GM10266 (cell line): ENCODE results near the gene RNF34.

Source experiments
- DNase-seq: peaks from one replicate; pipeline ENCODE4 v3.0.0; 2012; ENCODE audit errors: extremely low spot score
- TF ChIP-seq, protein P1 (sequence below): IDR thresholded peaks from 2 replicates; pipeline ENCODE4 v1.5.1; 2012; ENCODE audit warnings: mild to moderate bottlenecking, low read depth; ENCODE audit not compliant: control insufficient read depth, insufficient read depth; ENCODE audit errors: missing control alignments

The RNF34 gene

DNA sequence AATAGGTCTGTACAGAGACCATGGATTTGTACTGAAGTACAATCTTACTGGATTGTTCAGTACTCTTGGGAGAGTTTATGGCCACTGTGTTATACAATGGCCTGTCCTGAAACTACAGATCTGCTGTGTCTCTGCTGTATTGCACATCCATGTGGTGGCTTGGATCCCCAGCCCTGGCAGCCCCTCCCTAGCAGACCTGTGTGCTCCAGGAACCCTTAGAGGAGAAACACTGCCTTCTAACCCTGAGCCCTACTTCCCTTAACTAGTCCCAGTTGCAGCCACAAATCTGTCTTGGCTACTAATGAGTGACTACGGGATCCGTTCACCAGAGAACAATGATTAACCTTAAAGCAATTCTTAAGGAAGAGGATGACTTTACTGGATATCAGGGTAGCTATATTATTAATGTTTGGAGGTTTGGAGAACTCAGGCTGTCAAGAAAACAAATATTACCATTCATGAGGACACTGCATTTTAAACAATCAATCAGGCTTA, 27.7 kb downstream of the RNF34 start:
- DNase-seq, result no peak
- TF ChIP-seq, protein P1, sequence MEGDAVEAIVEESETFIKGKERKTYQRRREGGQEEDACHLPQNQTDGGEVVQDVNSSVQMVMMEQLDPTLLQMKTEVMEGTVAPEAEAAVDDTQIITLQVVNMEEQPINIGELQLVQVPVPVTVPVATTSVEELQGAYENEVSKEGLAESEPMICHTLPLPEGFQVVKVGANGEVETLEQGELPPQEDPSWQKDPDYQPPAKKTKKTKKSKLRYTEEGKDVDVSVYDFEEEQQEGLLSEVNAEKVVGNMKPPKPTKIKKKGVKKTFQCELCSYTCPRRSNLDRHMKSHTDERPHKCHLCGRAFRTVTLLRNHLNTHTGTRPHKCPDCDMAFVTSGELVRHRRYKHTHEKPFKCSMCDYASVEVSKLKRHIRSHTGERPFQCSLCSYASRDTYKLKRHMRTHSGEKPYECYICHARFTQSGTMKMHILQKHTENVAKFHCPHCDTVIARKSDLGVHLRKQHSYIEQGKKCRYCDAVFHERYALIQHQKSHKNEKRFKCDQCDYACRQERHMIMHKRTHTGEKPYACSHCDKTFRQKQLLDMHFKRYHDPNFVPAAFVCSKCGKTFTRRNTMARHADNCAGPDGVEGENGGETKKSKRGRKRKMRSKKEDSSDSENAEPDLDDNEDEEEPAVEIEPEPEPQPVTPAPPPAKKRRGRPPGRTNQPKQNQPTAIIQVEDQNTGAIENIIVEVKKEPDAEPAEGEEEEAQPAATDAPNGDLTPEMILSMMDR, result no peak

DNA sequence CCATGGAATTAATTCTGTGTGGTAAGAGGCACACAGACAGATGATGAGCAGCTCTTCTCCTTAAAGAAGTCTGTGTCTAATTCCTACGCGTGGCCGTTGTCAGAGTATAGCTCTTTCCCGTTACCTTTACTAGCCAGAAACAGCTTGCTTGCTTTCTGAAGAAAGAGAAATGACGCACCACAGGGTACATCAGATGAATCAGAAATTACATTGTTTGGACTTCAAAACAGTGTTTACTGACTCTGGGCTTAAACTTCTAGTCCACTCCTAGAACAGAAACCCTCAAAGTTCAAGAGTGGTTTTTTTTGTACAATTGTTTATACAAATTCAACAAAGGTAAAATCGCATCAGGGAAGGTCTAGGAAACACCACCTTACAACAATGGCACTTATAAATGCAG, 29.0 kb downstream of the RNF34 start:
- no peak for DNase-seq
- TF ChIP-seq, protein P1, result no peak

DNA sequence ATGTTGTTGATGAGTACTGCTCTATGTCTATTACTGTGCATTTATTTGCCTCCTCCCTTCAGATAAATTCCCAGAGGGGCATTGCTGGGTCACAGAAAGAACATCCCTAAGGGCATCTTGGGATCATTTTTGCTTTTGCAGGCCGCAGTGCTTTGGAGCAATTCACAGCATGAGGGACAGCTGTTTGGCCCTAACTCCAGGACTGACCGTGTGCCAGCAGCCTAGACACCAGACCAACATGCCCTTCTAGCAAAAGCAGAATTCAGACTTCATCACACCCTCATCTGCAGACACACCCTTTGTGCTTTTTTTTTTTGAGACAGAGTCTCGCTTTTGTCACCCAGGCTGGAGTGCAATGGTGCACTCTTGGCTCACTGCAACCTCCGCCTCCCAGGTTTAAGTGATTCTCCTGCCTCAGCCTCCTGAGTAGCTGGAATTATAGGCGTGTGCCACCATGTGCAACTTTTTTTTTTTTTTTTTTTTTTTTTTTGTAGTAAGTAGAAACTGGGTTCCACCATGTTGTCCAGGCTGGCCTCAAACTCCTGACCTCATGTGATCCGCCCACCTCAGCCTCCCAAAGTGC, 31.0 kb downstream of the RNF34 start:
- TF ChIP-seq, protein P1, result no peak
- no peak for DNase-seq

DNA sequence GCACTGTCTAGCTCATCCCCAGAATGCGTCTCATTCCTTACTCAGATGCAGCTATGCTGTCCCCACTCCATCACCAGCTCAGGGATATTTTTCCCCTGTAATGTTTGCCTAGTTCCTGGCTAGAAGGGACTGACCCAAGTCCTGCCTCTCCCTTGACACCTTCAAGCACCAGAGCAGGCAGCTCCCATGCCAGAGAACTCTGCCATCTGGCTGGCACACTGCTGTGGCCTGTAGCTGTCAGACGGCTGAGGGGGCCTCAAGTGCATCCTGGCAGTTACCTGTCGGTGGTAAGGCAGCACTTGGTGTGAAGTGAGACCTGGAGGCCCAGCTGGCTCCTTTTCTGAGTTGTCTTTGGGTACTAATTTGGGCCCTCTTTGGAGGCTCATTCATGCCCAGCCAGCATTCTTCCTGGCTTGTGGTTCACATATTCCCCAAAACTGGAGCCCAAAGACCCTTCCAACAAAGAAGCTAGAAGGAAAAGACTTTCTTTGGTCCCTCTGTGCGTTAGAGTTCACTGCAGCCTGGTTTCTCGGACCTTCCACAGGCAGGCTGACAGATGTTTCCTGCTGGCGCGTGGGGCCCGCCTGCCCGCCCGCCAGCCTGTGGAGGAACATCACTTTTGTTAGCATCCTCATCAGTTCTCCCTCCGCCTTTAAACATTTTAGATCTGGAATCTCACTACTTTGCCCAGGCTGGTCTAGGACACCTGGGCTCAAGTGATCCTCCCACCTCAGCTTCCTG, 33.0 kb downstream of the RNF34 start:
- TF ChIP-seq, protein P1, result no peak
- DNase-seq, result no peak

DNA sequence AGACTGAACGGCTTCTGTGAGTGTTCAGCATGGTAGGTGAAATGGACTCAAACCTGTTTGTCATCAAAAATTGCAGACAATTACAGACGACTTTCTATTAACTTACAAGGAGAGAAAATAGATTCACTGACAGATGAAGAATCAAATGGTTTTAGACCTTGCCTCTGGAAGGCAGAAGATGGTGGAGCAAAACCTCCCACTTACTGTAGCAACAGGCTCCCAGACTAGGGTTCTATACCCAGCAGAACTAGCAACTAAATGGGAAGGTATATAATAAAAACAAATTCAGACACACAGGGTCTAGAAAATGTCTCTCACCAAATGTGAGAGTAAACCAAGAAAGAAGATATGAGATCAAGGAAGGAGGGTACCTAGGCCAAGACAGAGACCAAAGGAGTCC, 36.8 kb downstream of the RNF34 start:
- TF ChIP-seq, protein P1, result no peak
- no peak for DNase-seq

DNA sequence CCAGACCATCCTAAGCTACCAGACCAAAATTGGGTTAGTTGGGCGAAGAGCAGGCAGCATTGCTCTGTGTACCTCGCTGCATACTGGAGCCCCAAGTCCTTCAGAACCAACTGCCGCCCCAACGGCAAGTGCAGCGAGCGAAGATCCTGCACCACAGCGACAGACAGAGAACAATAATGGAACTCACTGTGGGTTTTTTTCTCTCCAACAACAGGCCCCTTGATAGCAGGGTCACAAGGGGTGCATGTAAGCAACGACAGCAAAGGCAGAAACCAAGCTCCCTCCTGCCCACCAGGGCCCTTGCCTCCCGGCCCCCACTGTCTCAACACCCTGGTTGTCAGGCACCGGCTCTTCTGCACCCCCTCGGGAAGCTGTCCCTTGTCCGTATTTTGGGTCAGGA, 39.0 kb downstream of the RNF34 start:
- TF ChIP-seq, protein P1, result no peak
- DNase-seq, result no peak

DNA sequence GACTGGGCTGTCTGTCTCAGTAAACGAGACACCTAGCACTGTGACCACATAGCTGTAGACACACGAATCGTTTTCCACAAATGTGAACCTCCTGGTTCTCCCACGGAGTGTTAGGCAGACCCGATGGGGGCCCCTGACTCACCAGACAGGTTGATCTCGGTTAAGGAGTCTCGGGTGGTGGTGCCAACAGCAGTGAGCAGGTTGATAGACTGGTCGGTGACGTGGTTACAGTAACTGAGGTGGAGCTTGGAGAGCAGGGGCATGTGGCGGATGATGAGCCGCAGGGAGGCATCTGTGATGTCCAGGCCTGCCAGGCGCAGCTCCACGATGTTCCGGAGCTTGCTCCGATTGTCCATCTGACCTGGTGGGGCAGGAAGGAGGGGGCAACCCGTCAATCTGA, 39.8 kb downstream of the RNF34 start:
- TF ChIP-seq, protein P1, result no peak
- DNase-seq, result no peak
